ENCODE results near the gene MACROH2A1. TPM values are rescaled to one million over a fixed set of nuclear protein-coding genes. Genes with fewer than 3 reads are reported as not detected.

The MACROH2A1 gene
- total and polyA plus RNA-seq, 2 experiments from 2014 or later = 64.9 to 81.6 TPM

GRCh38 chr5:135349451-135349850, 49.6 kb downstream of the MACROH2A1 start (continued):
- TF ChIP-seq, protein P1, sequence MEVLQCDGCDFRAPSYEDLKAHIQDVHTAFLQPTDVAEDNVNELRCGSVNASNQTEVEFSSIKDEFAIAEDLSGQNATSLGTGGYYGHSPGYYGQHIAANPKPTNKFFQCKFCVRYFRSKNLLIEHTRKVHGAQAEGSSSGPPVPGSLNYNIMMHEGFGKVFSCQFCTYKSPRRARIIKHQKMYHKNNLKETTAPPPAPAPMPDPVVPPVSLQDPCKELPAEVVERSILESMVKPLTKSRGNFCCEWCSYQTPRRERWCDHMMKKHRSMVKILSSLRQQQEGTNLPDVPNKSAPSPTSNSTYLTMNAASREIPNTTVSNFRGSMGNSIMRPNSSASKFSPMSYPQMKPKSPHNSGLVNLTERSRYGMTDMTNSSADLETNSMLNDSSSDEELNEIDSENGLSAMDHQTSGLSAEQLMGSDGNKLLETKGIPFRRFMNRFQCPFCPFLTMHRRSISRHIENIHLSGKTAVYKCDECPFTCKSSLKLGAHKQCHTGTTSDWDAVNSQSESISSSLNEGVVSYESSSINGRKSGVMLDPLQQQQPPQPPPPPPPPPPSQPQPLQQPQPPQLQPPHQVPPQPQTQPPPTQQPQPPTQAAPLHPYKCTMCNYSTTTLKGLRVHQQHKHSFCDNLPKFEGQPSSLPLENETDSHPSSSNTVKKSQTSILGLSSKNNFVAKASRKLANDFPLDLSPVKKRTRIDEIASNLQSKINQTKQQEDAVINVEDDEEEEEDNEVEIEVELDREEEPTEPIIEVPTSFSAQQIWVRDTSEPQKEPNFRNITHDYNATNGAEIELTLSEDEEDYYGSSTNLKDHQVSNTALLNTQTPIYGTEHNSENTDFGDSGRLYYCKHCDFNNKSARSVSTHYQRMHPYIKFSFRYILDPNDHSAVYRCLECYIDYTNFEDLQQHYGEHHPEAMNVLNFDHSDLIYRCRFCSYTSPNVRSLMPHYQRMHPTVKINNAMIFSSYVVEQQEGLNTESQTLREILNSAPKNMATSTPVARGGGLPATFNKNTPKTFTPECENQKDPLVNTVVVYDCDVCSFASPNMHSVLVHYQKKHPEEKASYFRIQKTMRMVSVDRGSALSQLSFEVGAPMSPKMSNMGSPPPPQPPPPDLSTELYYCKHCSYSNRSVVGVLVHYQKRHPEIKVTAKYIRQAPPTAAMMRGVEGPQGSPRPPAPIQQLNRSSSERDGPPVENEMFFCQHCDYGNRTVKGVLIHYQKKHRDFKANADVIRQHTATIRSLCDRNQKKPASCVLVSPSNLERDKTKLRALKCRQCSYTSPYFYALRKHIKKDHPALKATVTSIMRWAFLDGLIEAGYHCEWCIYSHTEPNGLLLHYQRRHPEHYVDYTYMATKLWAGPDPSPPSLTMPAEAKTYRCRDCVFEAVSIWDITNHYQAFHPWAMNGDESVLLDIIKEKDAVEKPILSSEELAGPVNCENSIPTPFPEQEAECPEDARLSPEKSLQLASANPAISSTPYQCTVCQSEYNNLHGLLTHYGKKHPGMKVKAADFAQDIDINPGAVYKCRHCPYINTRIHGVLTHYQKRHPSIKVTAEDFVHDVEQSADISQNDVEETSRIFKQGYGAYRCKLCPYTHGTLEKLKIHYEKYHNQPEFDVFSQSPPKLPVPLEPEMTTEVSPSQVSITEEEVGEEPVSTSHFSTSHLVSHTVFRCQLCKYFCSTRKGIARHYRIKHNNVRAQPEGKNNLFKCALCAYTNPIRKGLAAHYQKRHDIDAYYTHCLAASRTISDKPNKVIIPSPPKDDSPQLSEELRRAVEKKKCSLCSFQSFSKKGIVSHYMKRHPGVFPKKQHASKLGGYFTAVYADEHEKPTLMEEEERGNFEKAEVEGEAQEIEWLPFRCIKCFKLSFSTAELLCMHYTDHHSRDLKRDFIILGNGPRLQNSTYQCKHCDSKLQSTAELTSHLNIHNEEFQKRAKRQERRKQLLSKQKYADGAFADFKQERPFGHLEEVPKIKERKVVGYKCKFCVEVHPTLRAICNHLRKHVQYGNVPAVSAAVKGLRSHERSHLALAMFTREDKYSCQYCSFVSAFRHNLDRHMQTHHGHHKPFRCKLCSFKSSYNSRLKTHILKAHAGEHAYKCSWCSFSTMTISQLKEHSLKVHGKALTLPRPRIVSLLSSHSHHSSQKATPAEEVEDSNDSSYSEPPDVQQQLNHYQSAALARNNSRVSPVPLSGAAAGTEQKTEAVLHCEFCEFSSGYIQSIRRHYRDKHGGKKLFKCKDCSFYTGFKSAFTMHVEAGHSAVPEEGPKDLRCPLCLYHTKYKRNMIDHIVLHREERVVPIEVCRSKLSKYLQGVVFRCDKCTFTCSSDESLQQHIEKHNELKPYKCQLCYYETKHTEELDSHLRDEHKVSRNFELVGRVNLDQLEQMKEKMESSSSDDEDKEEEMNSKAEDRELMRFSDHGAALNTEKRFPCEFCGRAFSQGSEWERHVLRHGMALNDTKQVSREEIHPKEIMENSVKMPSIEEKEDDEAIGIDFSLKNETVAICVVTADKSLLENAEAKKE (CRISPR knock-in tag; IDR thresholded peaks at IDR 0.05) = no peak
- no peak for TF ChIP-seq NANOG (IDR thresholded peaks at IDR 0.05; ENCODE audit: borderline replicate concordance)
- no peak for TF ChIP-seq JUNB (IDR thresholded peaks at IDR 0.05; ENCODE audit: unreplicated experiment)

DNA sequence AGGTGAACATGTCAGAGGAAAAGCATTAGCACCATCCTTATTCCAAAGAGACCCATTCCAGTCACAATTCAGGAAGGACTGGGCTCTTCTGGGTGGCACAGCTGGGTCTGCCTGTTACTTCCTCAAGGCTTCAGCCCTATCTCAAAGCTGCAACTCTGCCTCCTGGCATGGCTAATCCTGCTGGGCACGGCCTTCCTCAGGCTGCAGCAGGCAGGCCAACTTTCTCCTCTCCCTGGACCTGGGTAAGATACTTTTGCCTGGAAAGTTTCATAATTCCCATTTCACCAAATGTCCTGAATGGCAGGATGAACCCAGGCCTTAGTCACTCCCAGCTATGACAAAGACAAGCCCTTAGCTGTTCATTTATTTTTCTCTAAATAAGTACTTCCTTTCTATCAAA, 50.1 kb downstream of the MACROH2A1 start:
- no peaks in the 10 kb centered on the region; the same call in 1 of the 2 replicates for H4K20me1 ChIP-seq (replicated peaks; ENCODE audit: insufficient read depth)
- no peak for TF ChIP-seq NANOG (IDR thresholded peaks at IDR 0.05; ENCODE audit: borderline replicate concordance)
- TF ChIP-seq, protein P2, sequence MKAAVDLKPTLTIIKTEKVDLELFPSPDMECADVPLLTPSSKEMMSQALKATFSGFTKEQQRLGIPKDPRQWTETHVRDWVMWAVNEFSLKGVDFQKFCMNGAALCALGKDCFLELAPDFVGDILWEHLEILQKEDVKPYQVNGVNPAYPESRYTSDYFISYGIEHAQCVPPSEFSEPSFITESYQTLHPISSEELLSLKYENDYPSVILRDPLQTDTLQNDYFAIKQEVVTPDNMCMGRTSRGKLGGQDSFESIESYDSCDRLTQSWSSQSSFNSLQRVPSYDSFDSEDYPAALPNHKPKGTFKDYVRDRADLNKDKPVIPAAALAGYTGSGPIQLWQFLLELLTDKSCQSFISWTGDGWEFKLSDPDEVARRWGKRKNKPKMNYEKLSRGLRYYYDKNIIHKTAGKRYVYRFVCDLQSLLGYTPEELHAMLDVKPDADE (IDR thresholded peaks at IDR 0.05) = no peak
- no peak for TF ChIP-seq CREB1 (CRISPR knock-in tag; IDR thresholded peaks at IDR 0.05; ENCODE audit: low read depth)
- TF ChIP-seq, protein P3, sequence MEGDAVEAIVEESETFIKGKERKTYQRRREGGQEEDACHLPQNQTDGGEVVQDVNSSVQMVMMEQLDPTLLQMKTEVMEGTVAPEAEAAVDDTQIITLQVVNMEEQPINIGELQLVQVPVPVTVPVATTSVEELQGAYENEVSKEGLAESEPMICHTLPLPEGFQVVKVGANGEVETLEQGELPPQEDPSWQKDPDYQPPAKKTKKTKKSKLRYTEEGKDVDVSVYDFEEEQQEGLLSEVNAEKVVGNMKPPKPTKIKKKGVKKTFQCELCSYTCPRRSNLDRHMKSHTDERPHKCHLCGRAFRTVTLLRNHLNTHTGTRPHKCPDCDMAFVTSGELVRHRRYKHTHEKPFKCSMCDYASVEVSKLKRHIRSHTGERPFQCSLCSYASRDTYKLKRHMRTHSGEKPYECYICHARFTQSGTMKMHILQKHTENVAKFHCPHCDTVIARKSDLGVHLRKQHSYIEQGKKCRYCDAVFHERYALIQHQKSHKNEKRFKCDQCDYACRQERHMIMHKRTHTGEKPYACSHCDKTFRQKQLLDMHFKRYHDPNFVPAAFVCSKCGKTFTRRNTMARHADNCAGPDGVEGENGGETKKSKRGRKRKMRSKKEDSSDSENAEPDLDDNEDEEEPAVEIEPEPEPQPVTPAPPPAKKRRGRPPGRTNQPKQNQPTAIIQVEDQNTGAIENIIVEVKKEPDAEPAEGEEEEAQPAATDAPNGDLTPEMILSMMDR (conservative IDR thresholded peaks at IDR 0.05; ENCODE audit: low read depth in 2 of 2) = no peak
- TF ChIP-seq, protein P1 (CRISPR knock-in tag; IDR thresholded peaks at IDR 0.05) = no peak
- H3K9me3 Mint-ChIP-seq = no peaks in the 10 kb centered on the region
- H3K27ac Mint-ChIP-seq = no peak overlapping the region
- H3K4me2 ChIP-seq = no peak overlapping the region
- no peaks in the 10 kb centered on the region for H3K79me2 ChIP-seq (replicated peaks; ENCODE audit: insufficient read depth)
- ATAC-seq (no peak), DNase-seq (ENCODE audit: low spot score) (no peak)
- no peak overlapping the region for H2AFZ ChIP-seq
- no peaks in the 10 kb centered on the region for H3K4me1 Mint-ChIP-seq
- H3K4me3 Mint-ChIP-seq = no peak overlapping the region
- H3K36me3 Mint-ChIP-seq (ENCODE audit: low read depth) = peaks cover 27% of the 10 kb centered on the region; the same call in 2 of the 3 replicates
- H3K4me1 ChIP-seq (ENCODE audit: insufficient read depth) = no peaks in the 10 kb centered on the region
- H3K27me3 ChIP-seq (ENCODE audit: insufficient read depth) = no peaks in the 10 kb centered on the region
- H3K27ac ChIP-seq (ENCODE audit: low read depth) = no peak overlapping the region
- no peak overlapping the region for H3K4me3 ChIP-seq
- peaks cover 3% of the 10 kb centered on the region for H3K27me3 Mint-ChIP-seq (ENCODE audit: insufficient read depth, low read depth, poor library complexity)
- H3K36me3 ChIP-seq (ENCODE audit: insufficient read depth) = no peaks in the 10 kb centered on the region
- H3F3A ChIP-seq (replicated peaks; ENCODE audit: low read depth) = no peaks in the 10 kb centered on the region
- no peaks in the 10 kb centered on the region for H3K9me2 ChIP-seq (ENCODE audit: insufficient read depth)

All from GM23338 (cell line).